ENCODE results near the gene RGL2. TPM values are rescaled to one million over a fixed set of nuclear protein-coding genes. Genes with fewer than 3 reads are reported as not detected.

RGL2 gene
- total RNA-seq, 1 donor from 2014 or later, result 27.9 TPM

DNA sequence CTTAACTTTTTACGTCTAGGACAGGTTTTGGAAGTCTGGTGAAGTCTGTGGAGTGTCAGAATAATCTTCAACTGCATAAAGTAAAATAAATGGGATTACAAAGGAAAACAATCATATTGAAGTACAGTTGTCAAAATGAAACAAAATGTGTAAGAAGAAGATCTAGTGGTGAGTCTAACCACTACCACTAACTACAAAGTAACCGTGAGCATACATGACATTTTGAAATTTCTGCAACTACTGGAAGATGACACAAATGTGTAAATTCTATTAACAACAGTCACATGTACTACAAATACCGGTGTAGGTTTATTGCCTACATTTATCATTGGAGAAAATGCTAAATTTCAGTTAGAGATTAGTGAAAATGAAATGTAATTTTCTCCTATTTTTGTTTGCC, 56.8 kb downstream of the RGL2 start:
- no peak for DNase-seq (ENCODE audit: low read depth)

Small RNA genes within 50 kb of the gene (microRNA-seq; reads per million reads assigned to microRNA genes)
- not detected for gene MIR6834
- not detected for gene MIR6873

Other genes with a start within 250 kb of the RGL2 start
- 0.27 and 0.68 TPM in 2 replicates for gene HLA-DPA1, start 225.3 kb downstream of the RGL2 start, total RNA-seq
- 0.19 TPM in 1 of 2 replicates, not detected in the other for gene HLA-DPB1, start 223.0 kb downstream of the RGL2 start, total RNA-seq
- gene COL11A2, start 106.5 kb downstream of the RGL2 start, total RNA-seq, result 0.96 and 1.9 TPM in 2 replicates
- 29.3 and 36.9 TPM in 2 replicates for gene RXRB, start 98.3 kb downstream of the RGL2 start, total RNA-seq
- gene SLC39A7, start 98.1 kb downstream of the RGL2 start, total RNA-seq, result 95.9 and 162 TPM in 2 replicates
- 9.4 and 15.9 TPM in 2 replicates for gene HSD17B8, start 94.3 kb downstream of the RGL2 start, total RNA-seq
- 21.6 and 21.8 TPM in 2 replicates for gene RING1, start 90.4 kb downstream of the RGL2 start, total RNA-seq
- gene VPS52, start 27.1 kb downstream of the RGL2 start, total RNA-seq, result 45.9 and 51.2 TPM in 2 replicates
- gene RPS18, start 26.9 kb downstream of the RGL2 start, total RNA-seq, result 1,802 and 1,984 TPM in 2 replicates
- 0.21 TPM in 1 of 2 replicates, not detected in the other for gene B3GALT4, start 21.8 kb downstream of the RGL2 start, total RNA-seq
- 74.7 and 95.2 TPM in 2 replicates for gene WDR46, start 9.7 kb downstream of the RGL2 start, total RNA-seq
- 61.0 and 71.6 TPM in 2 replicates for gene PFDN6, start 9.3 kb downstream of the RGL2 start, total RNA-seq
- 66.3 and 69.2 TPM in 2 replicates for gene TAPBP, start 15.1 kb upstream of the RGL2 start, total RNA-seq
- 19.0 and 22.6 TPM in 2 replicates for gene ZBTB22, start 18.8 kb upstream of the RGL2 start, total RNA-seq
- 37.6 and 39.6 TPM in 2 replicates for gene DAXX, start 24.0 kb upstream of the RGL2 start, total RNA-seq
- 0.35 and 0.52 TPM in 2 replicates for gene KIFC1, start 92.9 kb upstream of the RGL2 start, total RNA-seq
- gene PHF1, start 112.1 kb upstream of the RGL2 start, total RNA-seq, result 54.4 and 55.5 TPM in 2 replicates
- gene CUTA, start 119.2 kb upstream of the RGL2 start, total RNA-seq, result 163 and 189 TPM in 2 replicates
- 2.7 and 2.8 TPM in 2 replicates for gene SYNGAP1, start 121.1 kb upstream of the RGL2 start, total RNA-seq
- 3.6 and 5.2 TPM in 2 replicates for gene ZBTB9, start 155.6 kb upstream of the RGL2 start, total RNA-seq

Data from myocyte (in vitro differentiated cells).